RWPE2 (cell line): Measurements from ENCODE around the gene SUGCT.
A peak's percentile ranks its signal among the peaks of the same experiment; 100 is the strongest.
"Not testable (repeated sequence)": the region's sequence is repeated elsewhere in the genome, so short reads cannot be mapped to it uniquely, and the experiment has no call there.

ENCODE experiments used
- ATAC-seq: fragments of 200-7000 bp; cut with Tn5 transposase; 3 replicates; pipeline ENCODE4 v1.9.1; 2021; ENCODE audit warnings: low read depth
- DNase-seq: peaks from one replicate; pipeline ENCODE4 v3.0.0-alpha.2; 2020; ENCODE audit warnings: low spot score
- H3K27ac ChIP-seq: fragments of 450-650 bp; 2 replicates; pipeline ENCODE4 v1.5.1; 2017; ENCODE audit warnings: mild to moderate bottlenecking; ENCODE audit not compliant: poor library complexity, severe bottlenecking
- H3K27me3 ChIP-seq: fragments of 250-450 bp; sonication (Bioruptor Pico); 2 replicates; pipeline ENCODE4 v1.5.1; 2021; ENCODE audit warnings: mild to moderate bottlenecking, moderate library complexity; ENCODE audit not compliant: insufficient read depth, poor library complexity, severe bottlenecking
- H3K36me3 ChIP-seq: fragments of 250-450 bp; sonication (Bioruptor Pico); 2 replicates; pipeline ENCODE4 v1.5.1; 2020; ENCODE audit warnings: low read depth, mild to moderate bottlenecking, moderate library complexity
- H3K4me1 ChIP-seq: fragments of 250-450 bp; sonication (Bioruptor Pico); 2 replicates; pipeline ENCODE4 v1.5.1; 2021; ENCODE audit warnings: mild to moderate bottlenecking, moderate library complexity; ENCODE audit not compliant: insufficient read depth, poor library complexity, severe bottlenecking
- H3K4me3 ChIP-seq: fragments of 250-450 bp; sonication (Bioruptor Pico); 2 replicates; pipeline ENCODE4 v1.5.1; 2021; ENCODE audit warnings: mild to moderate bottlenecking, moderate library complexity; ENCODE audit not compliant: severe bottlenecking
- H3K9me3 ChIP-seq: fragments of 250-450 bp; sonication (Bioruptor Pico); 2 replicates; pipeline ENCODE4 v1.5.1; 2021; ENCODE audit warnings: mild to moderate bottlenecking, moderate library complexity; ENCODE audit not compliant: severe bottlenecking
- CTCF ChIP-seq: fragments of 450-650 bp; IDR thresholded peaks from one replicate; pipeline ENCODE4 v1.5.1; 2017; ENCODE audit warnings: mild to moderate bottlenecking, moderate library complexity; ENCODE audit not compliant: poor library complexity, severe bottlenecking

Gene SUGCT

GRCh38 chr7:40156988-40157387, 22.2 kb downstream of the SUGCT start:
- H3K4me3 ChIP-seq = peak overlapping the region; percentile 5
- no peaks in the 10 kb centered on the region for H3K9me3 ChIP-seq
- no peak overlapping the region for H3K27ac ChIP-seq
- ATAC-seq (no peak), DNase-seq (no peak)
- H3K4me1 ChIP-seq = no peaks in the 10 kb centered on the region
- no peaks in the 10 kb centered on the region for H3K36me3 ChIP-seq
- no peak for TF ChIP-seq CTCF
- no peaks in the 10 kb centered on the region for H3K27me3 ChIP-seq

GRCh38 chr7:40162516-40162915, 27.7 kb downstream of the SUGCT start:
- ATAC-seq (no peak), DNase-seq (no peak)
- TF ChIP-seq CTCF = no peak
- H3K36me3 ChIP-seq = no peaks in the 10 kb centered on the region
- H3K4me3 ChIP-seq = no peak overlapping the region
- no peaks in the 10 kb centered on the region for H3K9me3 ChIP-seq
- H3K27me3 ChIP-seq = no peaks in the 10 kb centered on the region
- no peak overlapping the region for H3K27ac ChIP-seq
- no peaks in the 10 kb centered on the region for H3K4me1 ChIP-seq

GRCh38 chr7:40165216-40165615, 30.4 kb downstream of the SUGCT start:
- no peaks in the 10 kb centered on the region for H3K27me3 ChIP-seq
- no peaks in the 10 kb centered on the region for H3K9me3 ChIP-seq
- no peak for TF ChIP-seq CTCF
- no peak overlapping the region for H3K4me3 ChIP-seq
- H3K4me1 ChIP-seq = no peaks in the 10 kb centered on the region
- no peak overlapping the region for H3K27ac ChIP-seq
- H3K36me3 ChIP-seq = no peaks in the 10 kb centered on the region
- DNase-seq = no peak
- no peak for ATAC-seq

GRCh38 chr7:40167291-40167690, 32.5 kb downstream of the SUGCT start:
- H3K27me3 ChIP-seq = no peaks in the 10 kb centered on the region
- no peaks in the 10 kb centered on the region for H3K9me3 ChIP-seq
- no peak overlapping the region for H3K27ac ChIP-seq
- H3K36me3 ChIP-seq = no peaks in the 10 kb centered on the region
- H3K4me1 ChIP-seq = no peaks in the 10 kb centered on the region
- TF ChIP-seq CTCF = no peak
- DNase-seq (no peak), ATAC-seq (no peak)
- H3K4me3 ChIP-seq = no peak overlapping the region

- H3K4me3 ChIP-seq, DNase-seq, H3K4me1 ChIP-seq, H3K36me3 ChIP-seq, H3K27ac ChIP-seq, H3K27me3 ChIP-seq, H3K9me3 ChIP-seq, ATAC-seq: not testable (repeated sequence)
Observed at GRCh38 chr7:40168266-40168665, 33.5 kb downstream of the SUGCT start.

- H3K27ac ChIP-seq, H3K4me3 ChIP-seq, ATAC-seq, H3K36me3 ChIP-seq, H3K27me3 ChIP-seq, H3K4me1 ChIP-seq, DNase-seq, H3K9me3 ChIP-seq: not testable (repeated sequence)
Observed at GRCh38 chr7:40173121-40173520, 38.3 kb downstream of the SUGCT start.

- H3K9me3 ChIP-seq = not testable (repeated sequence)
Observed at GRCh38 chr7:40175256-40175655, 40.5 kb downstream of the SUGCT start.

More at GRCh38 chr7:40175256-40175655, 40.5 kb downstream of the SUGCT start:
- H3K4me1 ChIP-seq, H3K27me3 ChIP-seq, DNase-seq, ATAC-seq, H3K4me3 ChIP-seq, H3K27ac ChIP-seq, H3K36me3 ChIP-seq: not testable (repeated sequence)
